HG03432 (cell line): ENCODE data around the gene MTSS2.

Experiments used
- ATAC-seq: cut with Tn5 transposase; IDR thresholded peaks from one replicate; pipeline ENCODE4 v1.9.1; 2021; ENCODE audit warnings: mild to moderate bottlenecking, moderate library complexity; ENCODE audit not compliant: unreplicated experiment

MTSS2 gene

GRCh38 chr16:70687671-70688245 lies 1.9 kb upstream of the MTSS2 start:
- ATAC-seq = no peak

GRCh38 chr16:70687102-70687511 lies 1.3 kb upstream of the MTSS2 start:
- no peak for ATAC-seq

- ATAC-seq = no peak
These were observed 686 bp upstream of the MTSS2 start for GRCh38 chr16:70686376-70687101.

- no peak for ATAC-seq
These were observed 554 bp downstream of the MTSS2 start for GRCh38 chr16:70685061-70685937.

GRCh38 chr16:70684146-70685060 lies 1.4 kb downstream of the MTSS2 start:
- no peak for ATAC-seq

- no peak for ATAC-seq
These were observed 2.5 kb downstream of the MTSS2 start for GRCh38 chr16:70683146-70683944.

- ATAC-seq = no peak
These were observed 3.4 kb downstream of the MTSS2 start for GRCh38 chr16:70682239-70683145.

GRCh38 chr16:70681382-70682238 lies 4.2 kb downstream of the MTSS2 start:
- ATAC-seq = no peak

GRCh38 chr16:70680495-70681381 lies 5.1 kb downstream of the MTSS2 start:
- ATAC-seq = no peak

GRCh38 chr16:70679671-70680494 lies 6.0 kb downstream of the MTSS2 start:
- ATAC-seq = no peak

GRCh38 chr16:70678898-70679670 lies 6.8 kb downstream of the MTSS2 start:
- no peak for ATAC-seq

- no peak for ATAC-seq
These were observed 7.5 kb downstream of the MTSS2 start for GRCh38 chr16:70678121-70678897.

GRCh38 chr16:70677499-70678120 lies 8.2 kb downstream of the MTSS2 start:
- ATAC-seq = no peak
